OCI-LY3 (cell line): Measurements from ENCODE around the gene QPCTL.

ENCODE experiments used
- H2AFZ ChIP-seq: fragments of 200-600, 300-600 bp; shearing (Covaris generic); 2 replicates; pipeline ENCODE4 v1.6.0; 2014; ENCODE audit warnings: antibody characterized with exemption, low read depth, low read length
- H3K27ac ChIP-seq: fragments of 200-600, 300-600 bp; sonication (generic); 2 replicates; pipeline ENCODE4 v1.5.1; 2014; ENCODE audit warnings: mild to moderate bottlenecking, low read length, moderate library complexity, mixed read lengths
- H3K27me3 ChIP-seq: fragments of 200-600, 300-600 bp; sonication (generic); 2 replicates; pipeline ENCODE4 v1.6.1; 2014; ENCODE audit warnings: low read depth, low read length, mixed read lengths
- H3K36me3 ChIP-seq: fragments of 200-600, 300-600 bp; sonication (generic); replicated peaks from 2 replicates; pipeline ENCODE3; 2014; ENCODE audit warnings: low read depth, low read length, mixed read lengths
- H3K4me1 ChIP-seq: fragments of 300-600, 200-600 bp; sonication (generic); 2 replicates; pipeline ENCODE4 v1.6.1; 2014; ENCODE audit warnings: low read length, mixed read lengths
- H3K4me2 ChIP-seq: fragments of 200-600, 300-600 bp; sonication (generic); 2 replicates; pipeline ENCODE4 v1.6.1; 2014; ENCODE audit warnings: low read length, mixed read lengths
- H3K4me3 ChIP-seq: fragments of 300-600, 200-600 bp; sonication (generic); 2 replicates; pipeline ENCODE4 v1.5.1; 2014; ENCODE audit warnings: antibody characterized with exemption, mild to moderate bottlenecking, low read length, moderate library complexity
- H3K79me2 ChIP-seq: fragments of 300-600, 200-600 bp; shearing (Covaris generic); 2 replicates; pipeline ENCODE4 v1.6.1; 2014; ENCODE audit warnings: mild to moderate bottlenecking, low read length, mixed read lengths
- H3K9ac ChIP-seq: fragments of 300-600, 200-600 bp; shearing (Covaris generic); 2 replicates; pipeline ENCODE4 v1.6.0; 2014; ENCODE audit warnings: mild to moderate bottlenecking, low read length, moderate library complexity
- H3K9me3 ChIP-seq: fragments of 200-600, 300-600 bp; shearing (Covaris generic); 2 replicates; pipeline ENCODE4 v1.6.1; 2014; ENCODE audit warnings: low read length, mixed read lengths; ENCODE audit not compliant: insufficient read depth
- H4K20me1 ChIP-seq: fragments of 200-600, 300-600 bp; sonication (generic); 2 replicates; pipeline ENCODE4 v1.6.1; 2016; ENCODE audit warnings: low read length, mixed read lengths; ENCODE audit not compliant: insufficient read depth
- CTCF ChIP-seq: fragments of 200-600, 300-600 bp; sonication (generic); IDR thresholded peaks from 2 replicates; pipeline ENCODE4 v1.5.1; 2014; ENCODE audit warnings: antibody characterized with exemption, low read length, low read depth
- EZH2phosphoT487 ChIP-seq: fragments of 200-600 bp; shearing (Covaris generic); IDR thresholded peaks from 2 replicates; pipeline ENCODE4 v1.6.1; 2018; ENCODE audit warnings: antibody characterized with exemption, mixed run types, low read depth

QPCTL gene

GRCh38 chr19:45653634-45654033 is 38.8 kb upstream of the QPCTL start:
- Histone ChIP-seq H3K4me3 (no peak overlapping the region), H3K4me2 (no peak overlapping the region), H3K9me3 (no peaks in the 10 kb centered on the region), H4K20me1 (no peaks in the 10 kb centered on the region), H3K27me3 (no peaks in the 10 kb centered on the region), H3K4me1 (no peaks in the 10 kb centered on the region), H3K79me2 (no peaks in the 10 kb centered on the region), H2AFZ (no peak overlapping the region), H3K9ac (no peak overlapping the region), H3K36me3 (no peaks in the 10 kb centered on the region), H3K27ac (no peak overlapping the region)
- TF ChIP-seq CTCF (no peak), EZH2phosphoT487 (no peak)

GRCh38 chr19:45655073-45655472 is 37.4 kb upstream of the QPCTL start:
- H3K4me2 ChIP-seq = no peak overlapping the region
- no peaks in the 10 kb centered on the region for H3K4me1 ChIP-seq
- no peaks in the 10 kb centered on the region for H3K9me3 ChIP-seq
- no peak overlapping the region for H3K9ac ChIP-seq
- H3K36me3 ChIP-seq = no peaks in the 10 kb centered on the region
- H2AFZ ChIP-seq = no peak overlapping the region
- H3K27ac ChIP-seq = no peak overlapping the region
- no peaks in the 10 kb centered on the region for H4K20me1 ChIP-seq
- TF ChIP-seq EZH2phosphoT487 = no peak
- TF ChIP-seq CTCF = no peak
- no peaks in the 10 kb centered on the region for H3K79me2 ChIP-seq
- H3K27me3 ChIP-seq = peaks cover 5% of the 10 kb centered on the region; the same call in 1 of the 2 replicates
- no peak overlapping the region for H3K4me3 ChIP-seq

GRCh38 chr19:45657520-45658167 is 34.8 kb upstream of the QPCTL start:
- no peaks in the 10 kb centered on the region for H3K36me3 ChIP-seq
- H3K27me3 ChIP-seq = peaks cover 10% of the 10 kb centered on the region; the same call in 1 of the 2 replicates
- no peaks in the 10 kb centered on the region for H3K9me3 ChIP-seq
- H3K27ac ChIP-seq = no peak overlapping the region
- TF ChIP-seq CTCF = no peak
- TF ChIP-seq EZH2phosphoT487 = no peak
- no peaks in the 10 kb centered on the region for H3K79me2 ChIP-seq
- H4K20me1 ChIP-seq = no peaks in the 10 kb centered on the region
- no peak overlapping the region for H3K4me3 ChIP-seq
- no peaks in the 10 kb centered on the region for H3K4me1 ChIP-seq
- no peak overlapping the region for H3K9ac ChIP-seq
- no peak overlapping the region for H3K4me2 ChIP-seq
- no peak overlapping the region for H2AFZ ChIP-seq

GRCh38 chr19:45659096-45659729 is 33.3 kb upstream of the QPCTL start:
- no peak overlapping the region for H3K4me3 ChIP-seq
- no peaks in the 10 kb centered on the region for H3K79me2 ChIP-seq
- no peaks in the 10 kb centered on the region for H3K4me1 ChIP-seq
- H3K9me3 ChIP-seq = no peaks in the 10 kb centered on the region
- no peaks in the 10 kb centered on the region for H4K20me1 ChIP-seq
- H3K4me2 ChIP-seq = no peak overlapping the region
- no peaks in the 10 kb centered on the region for H3K36me3 ChIP-seq
- TF ChIP-seq EZH2phosphoT487 (no peak), CTCF (no peak)
- no peak overlapping the region for H3K27ac ChIP-seq
- H2AFZ ChIP-seq = no peak overlapping the region
- no peak overlapping the region for H3K9ac ChIP-seq
- peaks cover 10% of the 10 kb centered on the region; the same call in 1 of the 2 replicates for H3K27me3 ChIP-seq
